Effector memory CD8-positive, alpha-beta T cell (primary cell): ENCODE data around the gene PKNOX1.
"Not testable (repeated sequence)": the region's sequence is repeated elsewhere in the genome, so short reads cannot be mapped to it uniquely, and the experiment has no call there.

Experiments
- ATAC-seq: fragments of 150-1000 bp; cut with Tn5 transposase; replicated peaks from 2 replicates; pipeline ENCODE4 v1.10.0; 2021; ENCODE audit warnings: mild to moderate bottlenecking, moderate library complexity
- DNase-seq, 3 experiments: peaks; one replicate each; pipeline ENCODE4 v3.0.0; 2021
- H3K27ac Mint-ChIP-seq, 2 donors: one replicate each; pipeline ENCODE4 v1.8.0; 2022; ENCODE audit warnings: mild to moderate bottlenecking in 2 of 2, mixed read lengths in 2 of 2, moderate library complexity in 2 of 2
- H3K27me3 Mint-ChIP-seq, 2 donors: one replicate each; pipeline ENCODE4 v1.8.0; 2022; ENCODE audit warnings: mixed read lengths in 2 of 2
- H3K36me3 Mint-ChIP-seq: one replicate; pipeline ENCODE4 v1.8.0; 2022; ENCODE audit warnings: mild to moderate bottlenecking, moderate library complexity, mixed read lengths; ENCODE audit not compliant: insufficient read depth
- H3K4me1 Mint-ChIP-seq, 2 donors: one replicate each; pipeline ENCODE4 v1.8.0; 2022; ENCODE audit warnings: low read depth in 2 of 2, mixed read lengths in 2 of 2
- H3K4me3 Mint-ChIP-seq, 2 donors: one replicate each; pipeline ENCODE4 v1.8.0; 2022; ENCODE audit warnings: mild to moderate bottlenecking in 2 of 2, mixed read lengths in 2 of 2, moderate library complexity in 2 of 2
- H3K9me3 Mint-ChIP-seq, 2 donors: one replicate each; pipeline ENCODE4 v1.8.0; 2022; ENCODE audit warnings: mixed read lengths in 2 of 2

Gene PKNOX1

GRCh38 chr21:43001316-43001715 is 27.0 kb downstream of the PKNOX1 start:
- no peak overlapping the region for H3K27ac Mint-ChIP-seq
- peaks cover 18% of the 10 kb centered on the region for H3K36me3 Mint-ChIP-seq

GRCh38 chr21:43004926-43005325 is 30.6 kb downstream of the PKNOX1 start:
- H3K4me3 Mint-ChIP-seq: no peak overlapping the region
- peaks cover 3 to 4% of the 10 kb centered on the region in 2 donors for H3K9me3 Mint-ChIP-seq
- H3K27ac Mint-ChIP-seq: no peak overlapping the region
- H3K27me3 Mint-ChIP-seq: no peaks in the 10 kb centered on the region
- peaks cover 5 to 11% of the 10 kb centered on the region in 2 donors for H3K4me1 Mint-ChIP-seq
- no peak for ATAC-seq
- peaks cover 37% of the 10 kb centered on the region for H3K36me3 Mint-ChIP-seq
- DNase-seq: no peak

More at GRCh38 chr21:43001316-43001715, 27.0 kb downstream of the PKNOX1 start:
- no peak for ATAC-seq
- Mint-ChIP-seq H3K4me1 (peaks cover 7 to 14% of the 10 kb centered on the region in 2 donors), H3K9me3 (peaks cover 5 to 7% of the 10 kb centered on the region in 2 donors), H3K4me3 (no peak overlapping the region), H3K27me3 (no peaks in the 10 kb centered on the region)
- DNase-seq: no peak

GRCh38 chr21:43005635-43006034 is 31.3 kb downstream of the PKNOX1 start:
- H3K27me3 Mint-ChIP-seq: no peaks in the 10 kb centered on the region
- peak overlapping the region; percentile 16 to 31 for H3K27ac Mint-ChIP-seq
- no peak overlapping the region for H3K4me3 Mint-ChIP-seq

GRCh38 chr21:43006051-43006873 is 31.9 kb downstream of the PKNOX1 start:
- Mint-ChIP-seq H3K36me3 (peaks cover 47% of the 10 kb centered on the region), H3K27ac (peak overlapping the region; percentile 16 to 31)
- H3K9me3 Mint-ChIP-seq, ATAC-seq, DNase-seq, H3K4me1 Mint-ChIP-seq, H3K27me3 Mint-ChIP-seq, H3K4me3 Mint-ChIP-seq: not testable (repeated sequence)

More at GRCh38 chr21:43005635-43006034, 31.3 kb downstream of the PKNOX1 start:
- ATAC-seq (no peak), DNase-seq (no peak)
- H3K36me3 Mint-ChIP-seq: peaks cover 41% of the 10 kb centered on the region
- H3K4me1 Mint-ChIP-seq: peaks cover 5 to 6% of the 10 kb centered on the region in 2 donors
- H3K9me3 Mint-ChIP-seq: no peaks in the 10 kb centered on the region

GRCh38 chr21:43006874-43007208 is 32.5 kb downstream of the PKNOX1 start:
- no peaks in the 10 kb centered on the region for H3K27me3 Mint-ChIP-seq
- DNase-seq: no peak
- no peak for ATAC-seq
- H3K4me1 Mint-ChIP-seq: peaks cover 2 to 3% of the 10 kb centered on the region in 2 donors
- H3K9me3 Mint-ChIP-seq: no peaks in the 10 kb centered on the region
- H3K27ac Mint-ChIP-seq: no peak overlapping the region
- peaks cover 53% of the 10 kb centered on the region for H3K36me3 Mint-ChIP-seq
- no peak overlapping the region for H3K4me3 Mint-ChIP-seq

GRCh38 chr21:43012596-43012995 is 38.2 kb downstream of the PKNOX1 start:
- no peak for DNase-seq
- ATAC-seq: no peak
- no peak overlapping the region for H3K27ac Mint-ChIP-seq
- no peak overlapping the region for H3K4me3 Mint-ChIP-seq
- no peaks in the 10 kb centered on the region for H3K9me3 Mint-ChIP-seq
- peaks cover 66% of the 10 kb centered on the region for H3K36me3 Mint-ChIP-seq
- no peaks in the 10 kb centered on the region for H3K4me1 Mint-ChIP-seq
- H3K27me3 Mint-ChIP-seq: no peaks in the 10 kb centered on the region

- no peaks in the 10 kb centered on the region for H3K9me3 Mint-ChIP-seq
- DNase-seq (no peak), ATAC-seq (no peak)
- H3K4me3 Mint-ChIP-seq: no peak overlapping the region
- H3K27ac Mint-ChIP-seq: peak overlapping the region; percentile 55 to 87
- H3K36me3 Mint-ChIP-seq: peaks cover 55% of the 10 kb centered on the region
- H3K27me3 Mint-ChIP-seq: no peaks in the 10 kb centered on the region
- no peaks in the 10 kb centered on the region for H3K4me1 Mint-ChIP-seq
Measured at GRCh38 chr21:43015906-43016540, 41.7 kb downstream of the PKNOX1 start.

- Mint-ChIP-seq H3K36me3 (peaks cover 54% of the 10 kb centered on the region), H3K4me1 (no peaks in the 10 kb centered on the region), H3K9me3 (no peaks in the 10 kb centered on the region), H3K27me3 (no peaks in the 10 kb centered on the region), H3K27ac (peak overlapping the region in 1 of 2 donors; percentile 60), H3K4me3 (no peak overlapping the region)
- no peak for ATAC-seq
- DNase-seq: no peak
Measured at GRCh38 chr21:43016728-43017127, 42.4 kb downstream of the PKNOX1 start.

GRCh38 chr21:43018519-43018918 is 44.2 kb downstream of the PKNOX1 start:
- no peaks in the 10 kb centered on the region for H3K27me3 Mint-ChIP-seq
- no peak for ATAC-seq
- no peaks in the 10 kb centered on the region for H3K9me3 Mint-ChIP-seq
- no peak for DNase-seq
- no peaks in the 10 kb centered on the region for H3K4me1 Mint-ChIP-seq
- no peak overlapping the region for H3K4me3 Mint-ChIP-seq
- peak overlapping the region; percentile 31 to 51 for H3K27ac Mint-ChIP-seq
- H3K36me3 Mint-ChIP-seq: peaks cover 54% of the 10 kb centered on the region

GRCh38 chr21:43020177-43020576 is 45.8 kb downstream of the PKNOX1 start:
- peaks cover 50% of the 10 kb centered on the region for H3K36me3 Mint-ChIP-seq
- H3K4me3 Mint-ChIP-seq: no peak overlapping the region
- no peak overlapping the region for H3K27ac Mint-ChIP-seq
- no peaks in the 10 kb centered on the region for H3K9me3 Mint-ChIP-seq
- no peaks in the 10 kb centered on the region for H3K27me3 Mint-ChIP-seq
- H3K4me1 Mint-ChIP-seq: no peaks in the 10 kb centered on the region
- no peak for ATAC-seq
- DNase-seq: no peak

GRCh38 chr21:43020771-43021170 is 46.4 kb downstream of the PKNOX1 start:
- no peak overlapping the region for H3K4me3 Mint-ChIP-seq
- no peak overlapping the region for H3K27ac Mint-ChIP-seq
- H3K9me3 Mint-ChIP-seq: no peaks in the 10 kb centered on the region
- H3K4me1 Mint-ChIP-seq: no peaks in the 10 kb centered on the region
- ATAC-seq: no peak
- H3K36me3 Mint-ChIP-seq: peaks cover 48% of the 10 kb centered on the region
- DNase-seq: no peak
- no peaks in the 10 kb centered on the region for H3K27me3 Mint-ChIP-seq

- H3K4me3 Mint-ChIP-seq: no peak overlapping the region
Measured at GRCh38 chr21:43021191-43021590, 46.8 kb downstream of the PKNOX1 start.

GRCh38 chr21:43021756-43022600 is 47.6 kb downstream of the PKNOX1 start:
- Mint-ChIP-seq H3K27ac (no peak overlapping the region), H3K9me3 (no peaks in the 10 kb centered on the region), H3K4me1 (no peaks in the 10 kb centered on the region), H3K27me3 (no peaks in the 10 kb centered on the region), H3K4me3 (no peak overlapping the region), H3K36me3 (peaks cover 39% of the 10 kb centered on the region)
- DNase-seq (no peak), ATAC-seq (no peak)

More at GRCh38 chr21:43021191-43021590, 46.8 kb downstream of the PKNOX1 start:
- DNase-seq (no peak), ATAC-seq (no peak)
- no peaks in the 10 kb centered on the region for H3K4me1 Mint-ChIP-seq
- H3K9me3 Mint-ChIP-seq: no peaks in the 10 kb centered on the region
- H3K36me3 Mint-ChIP-seq: peaks cover 44% of the 10 kb centered on the region
- no peak overlapping the region for H3K27ac Mint-ChIP-seq
- H3K27me3 Mint-ChIP-seq: no peaks in the 10 kb centered on the region
